ENCODE data around the gene EPAS1. TPM values are rescaled to one million over a fixed set of nuclear protein-coding genes. Genes with fewer than 3 reads are reported as not detected.
A peak's percentile ranks its signal among the peaks of the same experiment; 100 is the strongest.

Gene EPAS1
- total and polyA plus RNA-seq, 2 of the 13 experiments (the other 11 are each of a cell fraction or from before 2014, with no cell fraction given), result 47.1 to 182 TPM

DNA sequence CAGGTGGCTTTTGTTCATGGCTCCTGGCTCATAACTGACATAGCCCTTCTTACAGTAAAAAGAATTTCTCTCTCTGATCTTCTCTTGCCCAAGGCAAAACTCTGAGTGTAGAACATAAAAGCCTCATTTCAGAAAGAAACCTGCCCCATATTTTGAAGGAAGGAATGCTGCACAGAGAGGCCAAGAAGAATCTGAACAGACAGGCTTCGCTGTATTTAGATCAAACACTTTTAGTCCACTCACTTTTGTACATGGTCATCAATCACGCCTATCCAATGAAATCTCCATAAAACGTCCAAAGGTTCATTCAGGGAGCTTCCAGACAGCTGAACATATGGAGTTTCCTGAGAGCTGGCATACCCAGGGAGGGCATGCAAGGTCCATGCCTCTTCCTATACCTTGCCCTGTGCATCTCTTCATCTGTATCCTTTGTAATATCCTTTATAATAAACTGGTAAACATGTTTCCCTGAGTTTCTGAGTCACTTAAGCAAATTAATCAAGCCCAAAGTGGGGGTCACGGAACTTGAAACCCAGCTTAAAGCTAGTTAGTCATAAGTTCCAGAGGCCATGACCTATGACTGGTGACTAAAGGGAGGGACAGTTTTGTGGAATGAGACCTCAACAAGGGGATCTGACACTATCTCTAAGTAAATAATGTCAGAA lies 119.7 kb downstream of the EPAS1 start (continued):
- TF ChIP-seq, protein P1, sequence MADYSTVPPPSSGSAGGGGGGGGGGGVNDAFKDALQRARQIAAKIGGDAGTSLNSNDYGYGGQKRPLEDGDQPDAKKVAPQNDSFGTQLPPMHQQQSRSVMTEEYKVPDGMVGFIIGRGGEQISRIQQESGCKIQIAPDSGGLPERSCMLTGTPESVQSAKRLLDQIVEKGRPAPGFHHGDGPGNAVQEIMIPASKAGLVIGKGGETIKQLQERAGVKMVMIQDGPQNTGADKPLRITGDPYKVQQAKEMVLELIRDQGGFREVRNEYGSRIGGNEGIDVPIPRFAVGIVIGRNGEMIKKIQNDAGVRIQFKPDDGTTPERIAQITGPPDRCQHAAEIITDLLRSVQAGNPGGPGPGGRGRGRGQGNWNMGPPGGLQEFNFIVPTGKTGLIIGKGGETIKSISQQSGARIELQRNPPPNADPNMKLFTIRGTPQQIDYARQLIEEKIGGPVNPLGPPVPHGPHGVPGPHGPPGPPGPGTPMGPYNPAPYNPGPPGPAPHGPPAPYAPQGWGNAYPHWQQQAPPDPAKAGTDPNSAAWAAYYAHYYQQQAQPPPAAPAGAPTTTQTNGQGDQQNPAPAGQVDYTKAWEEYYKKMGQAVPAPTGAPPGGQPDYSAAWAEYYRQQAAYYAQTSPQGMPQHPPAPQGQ (CRISPR knock-in tag; IDR thresholded peaks at IDR 0.05; ENCODE audit: borderline replicate concordance), result no peak
- TF ChIP-seq, protein P2, sequence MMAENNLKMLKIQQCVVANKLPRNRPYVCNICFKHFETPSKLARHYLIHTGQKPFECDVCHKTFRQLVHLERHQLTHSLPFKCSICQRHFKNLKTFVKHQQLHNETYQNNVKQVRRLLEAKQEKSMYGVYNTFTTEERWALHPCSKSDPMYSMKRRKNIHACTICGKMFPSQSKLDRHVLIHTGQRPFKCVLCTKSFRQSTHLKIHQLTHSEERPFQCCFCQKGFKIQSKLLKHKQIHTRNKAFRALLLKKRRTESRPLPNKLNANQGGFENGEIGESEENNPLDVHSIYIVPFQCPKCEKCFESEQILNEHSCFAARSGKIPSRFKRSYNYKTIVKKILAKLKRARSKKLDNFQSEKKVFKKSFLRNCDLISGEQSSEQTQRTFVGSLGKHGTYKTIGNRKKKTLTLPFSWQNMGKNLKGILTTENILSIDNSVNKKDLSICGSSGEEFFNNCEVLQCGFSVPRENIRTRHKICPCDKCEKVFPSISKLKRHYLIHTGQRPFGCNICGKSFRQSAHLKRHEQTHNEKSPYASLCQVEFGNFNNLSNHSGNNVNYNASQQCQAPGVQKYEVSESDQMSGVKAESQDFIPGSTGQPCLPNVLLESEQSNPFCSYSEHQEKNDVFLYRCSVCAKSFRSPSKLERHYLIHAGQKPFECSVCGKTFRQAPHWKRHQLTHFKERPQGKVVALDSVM (CRISPR knock-in tag; IDR thresholded peaks at IDR 0.05), result no peak
- TF ChIP-seq ZMYM2 (CRISPR knock-in tag; IDR thresholded peaks at IDR 0.05) (peak; percentile 57; the same call in 1 of the 2 replicates), EHMT2 (IDR thresholded peaks at IDR 0.05; ENCODE audit: borderline replicate concordance, low read depth, low read length) (peak; percentile 23; the same call in 1 of the 2 replicates), KDM3A (CRISPR knock-in tag; IDR thresholded peaks at IDR 0.05; ENCODE audit: low read depth) (no peak), ZNF274 (CRISPR knock-in tag; IDR thresholded peaks at IDR 0.05) (no peak), ATF7-NPFF (CRISPR knock-in tag; IDR thresholded peaks at IDR 0.05; ENCODE audit: low read depth) (no peak), ZBTB7A (CRISPR knock-in tag; IDR thresholded peaks at IDR 0.05) (no peak), RFX3 (CRISPR knock-in tag; IDR thresholded peaks at IDR 0.05) (no peak), ZNF138 (CRISPR knock-in tag; IDR thresholded peaks at IDR 0.05; ENCODE audit: low read depth) (no peak), EZH2 (conservative IDR thresholded peaks at IDR 0.05; ENCODE audit: low read depth, low read length) (no peak), FOXJ3 (CRISPR knock-in tag; IDR thresholded peaks at IDR 0.05; ENCODE audit: borderline replicate concordance) (no peak), SMAD3 (CRISPR knock-in tag; IDR thresholded peaks at IDR 0.05) (peak; percentile 71; the same call in 1 of the 2 replicates), HDAC1 (CRISPR knock-in tag; IDR thresholded peaks at IDR 0.05) (no peak), KLF16 (CRISPR knock-in tag; IDR thresholded peaks at IDR 0.05) (no peak), ZNF251 (CRISPR knock-in tag; IDR thresholded peaks at IDR 0.05) (no peak), THYN1 (CRISPR knock-in tag; IDR thresholded peaks at IDR 0.05; ENCODE audit: borderline replicate concordance, low read depth) (no peak), RELA (CRISPR knock-in tag; IDR thresholded peaks at IDR 0.05) (no peak), NFRKB (IDR thresholded peaks at IDR 0.05) (no peak), PAF1 (CRISPR knock-in tag; IDR thresholded peaks at IDR 0.05) (no peak), ATAD3A (CRISPR knock-in tag; IDR thresholded peaks at IDR 0.05) (no peak)
- TF ChIP-seq, protein P3, sequence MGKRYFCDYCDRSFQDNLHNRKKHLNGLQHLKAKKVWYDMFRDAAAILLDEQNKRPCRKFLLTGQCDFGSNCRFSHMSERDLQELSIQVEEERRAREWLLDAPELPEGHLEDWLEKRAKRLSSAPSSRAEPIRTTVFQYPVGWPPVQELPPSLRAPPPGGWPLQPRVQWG (CRISPR knock-in tag; IDR thresholded peaks at IDR 0.05; ENCODE audit: borderline replicate concordance, low read depth), result no peak
- TF ChIP-seq, protein P4, sequence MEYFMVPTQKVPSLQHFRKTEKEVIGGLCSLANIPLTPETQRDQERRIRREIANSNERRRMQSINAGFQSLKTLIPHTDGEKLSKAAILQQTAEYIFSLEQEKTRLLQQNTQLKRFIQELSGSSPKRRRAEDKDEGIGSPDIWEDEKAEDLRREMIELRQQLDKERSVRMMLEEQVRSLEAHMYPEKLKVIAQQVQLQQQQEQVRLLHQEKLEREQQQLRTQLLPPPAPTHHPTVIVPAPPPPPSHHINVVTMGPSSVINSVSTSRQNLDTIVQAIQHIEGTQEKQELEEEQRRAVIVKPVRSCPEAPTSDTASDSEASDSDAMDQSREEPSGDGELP (IDR thresholded peaks at IDR 0.05; ENCODE audit: borderline replicate concordance, low read depth), result peak; percentile 52; the same call in 1 of the 2 replicates
- TF ChIP-seq, protein P5, sequence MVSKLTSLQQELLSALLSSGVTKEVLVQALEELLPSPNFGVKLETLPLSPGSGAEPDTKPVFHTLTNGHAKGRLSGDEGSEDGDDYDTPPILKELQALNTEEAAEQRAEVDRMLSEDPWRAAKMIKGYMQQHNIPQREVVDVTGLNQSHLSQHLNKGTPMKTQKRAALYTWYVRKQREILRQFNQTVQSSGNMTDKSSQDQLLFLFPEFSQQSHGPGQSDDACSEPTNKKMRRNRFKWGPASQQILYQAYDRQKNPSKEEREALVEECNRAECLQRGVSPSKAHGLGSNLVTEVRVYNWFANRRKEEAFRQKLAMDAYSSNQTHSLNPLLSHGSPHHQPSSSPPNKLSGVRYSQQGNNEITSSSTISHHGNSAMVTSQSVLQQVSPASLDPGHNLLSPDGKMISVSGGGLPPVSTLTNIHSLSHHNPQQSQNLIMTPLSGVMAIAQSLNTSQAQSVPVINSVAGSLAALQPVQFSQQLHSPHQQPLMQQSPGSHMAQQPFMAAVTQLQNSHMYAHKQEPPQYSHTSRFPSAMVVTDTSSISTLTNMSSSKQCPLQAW (CRISPR knock-in tag; IDR thresholded peaks at IDR 0.05), result 0 out of 2 replicates have a peak, but pooled peaks have one; percentile 67
